Measurements from ENCODE around the gene CAPZA2. TPM values are rescaled to one million over a fixed set of nuclear protein-coding genes. Genes with fewer than 3 reads are reported as not detected.
"Not testable (repeated sequence)": the region's sequence is repeated elsewhere in the genome, so short reads cannot be mapped to it uniquely, and the experiment has no call there.

CAPZA2 gene
- total RNA-seq, 1 donor from 2014 or later: 111 TPM

- H3K4me3 ChIP-seq (ENCODE audit: low read depth, low read length): no peak overlapping the region
- no peak for DNase-seq (ENCODE audit: low read depth)
- no peak for TF ChIP-seq CTCF (conservative IDR thresholded peaks at IDR 0.05; ENCODE audit: low read depth, low read length)
These were observed 107.0 kb downstream of the CAPZA2 start for GRCh38 chr7:116969371-116969902.

GRCh38 chr7:116970238-116970910, 108.0 kb downstream of the CAPZA2 start:
- DNase-seq (ENCODE audit: low read depth): no peak
- no peak overlapping the region for H3K4me3 ChIP-seq (ENCODE audit: low read depth, low read length)
- no peak for TF ChIP-seq CTCF (conservative IDR thresholded peaks at IDR 0.05; ENCODE audit: low read depth, low read length)

GRCh38 chr7:116971153-116971552, 108.8 kb downstream of the CAPZA2 start:
- DNase-seq (ENCODE audit: low read depth); H3K4me3 ChIP-seq (ENCODE audit: low read depth, low read length): not testable (repeated sequence)

Other genes starting within 250 kb of the CAPZA2 start
- gene MET, start 190.4 kb upstream of the CAPZA2 start, total RNA-seq: 155 and 164 TPM in 2 replicates
- gene ST7, start 90.9 kb downstream of the CAPZA2 start, total RNA-seq: 13.8 and 19.4 TPM in 2 replicates

Data from epithelial cell of proximal tubule (primary cell).